CD14-positive monocyte (primary cell): ENCODE results near the gene SPON1. TPM values are rescaled to one million over a fixed set of nuclear protein-coding genes. Genes with fewer than 3 reads are reported as not detected.

Experiments used
- DNase-seq, 3 donors: peaks; one replicate each; pipeline ENCODE4 v3.0.0-alpha.2; 2011 to 2022
- H2AFZ ChIP-seq: 2 replicates; pipeline ENCODE4 v1.6.0; 2012; ENCODE audit warnings: mild to moderate bottlenecking, low read depth, low read length, inconsistent platforms; ENCODE audit not compliant: insufficient read depth, poor library complexity, severe bottlenecking
- H3K27ac ChIP-seq, 2 donors: 1 replicate in 1 of 2; 2 replicates in 1 of 2; pipeline ENCODE4 v1.5.1; 2012 to 2013; ENCODE audit warnings: low read length in 2 of 2, control low read depth in 1 of 2, inconsistent platforms in 1 of 2, low read depth in 1 of 2, mild to moderate bottlenecking in 1 of 2
- H3K27me3 ChIP-seq, 2 donors: one replicate each; pipeline versions ENCODE4 v1.6.0 to v1.6.1; 2011 to 2013; ENCODE audit warnings: low read length in 2 of 2; ENCODE audit not compliant: control insufficient read depth in 2 of 2, insufficient read depth in 2 of 2
- H3K36me3 ChIP-seq, 2 donors: replicated peaks in 1 of 2; 1 replicate in 1 of 2; 2 replicates in 1 of 2; pipeline versions ENCODE4 v1.5.1 to v1.6.1; 2012 to 2013; ENCODE audit warnings: low read length in 2 of 2, control low read depth in 1 of 2, inconsistent platforms in 1 of 2, mild to moderate bottlenecking in 1 of 2; ENCODE audit not compliant: insufficient read depth in 2 of 2, control insufficient read depth in 1 of 2
- H3K4me1 ChIP-seq, 2 donors: 1 replicate in 1 of 2; 2 replicates in 1 of 2; pipeline versions ENCODE4 v1.5.1 to v1.6.1; 2012 to 2013; ENCODE audit warnings: low read length in 2 of 2, control low read depth in 1 of 2, inconsistent platforms in 1 of 2, mild to moderate bottlenecking in 1 of 2, moderate library complexity in 1 of 2; ENCODE audit not compliant: insufficient read depth in 2 of 2, control insufficient read depth in 1 of 2
- H3K4me2 ChIP-seq: replicated peaks from 2 replicates; pipeline ENCODE3; 2012; ENCODE audit warnings: low read length, moderate library complexity, mild to moderate bottlenecking; ENCODE audit not compliant: poor library complexity, severe bottlenecking; ENCODE audit errors: extremely low read depth
- H3K4me3 ChIP-seq, 3 experiments: fragments of 200-600 bp in 1 of 3; sonication (generic) in 1 of 3; replicated peaks in 1 of 3; 1 replicate in 2 of 3; 2 replicates in 1 of 3; pipeline ENCODE4 v1.5.1; 2011 to 2013; ENCODE audit warnings: low read length in 3 of 3, mild to moderate bottlenecking in 3 of 3, control low read depth in 2 of 3, low read depth in 2 of 3, inconsistent platforms in 1 of 3, moderate library complexity in 1 of 3
- H3K79me2 ChIP-seq: 2 replicates; pipeline ENCODE4 v1.6.0; 2012; ENCODE audit warnings: mild to moderate bottlenecking, control low read depth, inconsistent platforms, low read length, moderate library complexity; ENCODE audit not compliant: insufficient read depth
- H3K9ac ChIP-seq: 2 replicates; pipeline ENCODE4 v1.6.0; 2017; ENCODE audit warnings: low read length, mild to moderate bottlenecking; ENCODE audit not compliant: insufficient read depth, poor library complexity, severe bottlenecking
- H3K9me3 ChIP-seq, 2 donors: replicated peaks in 1 of 2; 1 replicate in 1 of 2; 2 replicates in 1 of 2; pipeline versions ENCODE4 v1.5.1 to v1.6.1; 2012 to 2013; ENCODE audit warnings: low read length in 2 of 2, control low read depth in 1 of 2; ENCODE audit not compliant: control insufficient read depth in 1 of 2, insufficient read depth in 1 of 2
- H4K20me1 ChIP-seq: 2 replicates; pipeline ENCODE4 v1.6.0; 2012; ENCODE audit warnings: mild to moderate bottlenecking, low read length, control low read depth, moderate library complexity; ENCODE audit not compliant: insufficient read depth
- H3K27ac Mint-ChIP-seq, 7 donors: one replicate each; pipeline ENCODE4 v1.8.0; 2020; ENCODE audit warnings: mild to moderate bottlenecking in 7 of 7, mixed read lengths in 7 of 7, moderate library complexity in 6 of 7, inconsistent platforms in 2 of 7
- H3K27me3 Mint-ChIP-seq, 3 donors: one replicate each; pipeline ENCODE4 v1.8.0; 2021 to 2022; ENCODE audit warnings: low read depth in 3 of 3, mild to moderate bottlenecking in 3 of 3, mixed read lengths in 3 of 3, moderate library complexity in 3 of 3, inconsistent platforms in 1 of 3
- H3K36me3 Mint-ChIP-seq, 2 donors: one replicate each; pipeline ENCODE4 v1.8.0; 2020; ENCODE audit warnings: mixed read lengths in 2 of 2, inconsistent platforms in 1 of 2, mild to moderate bottlenecking in 1 of 2
- H3K4me1 Mint-ChIP-seq: one replicate; pipeline ENCODE4 v1.8.0; 2020; ENCODE audit warnings: mild to moderate bottlenecking, mixed read lengths
- H3K4me3 Mint-ChIP-seq, 2 donors: one replicate each; pipeline ENCODE4 v1.8.0; 2020; ENCODE audit warnings: mild to moderate bottlenecking in 2 of 2, mixed read lengths in 2 of 2, moderate library complexity in 1 of 2
- H3K9me3 Mint-ChIP-seq, 7 donors: one replicate each; pipeline ENCODE4 v1.8.0; 2020 to 2022; ENCODE audit warnings: mixed read lengths in 7 of 7, mild to moderate bottlenecking in 6 of 7, moderate library complexity in 6 of 7, inconsistent platforms in 2 of 7
- CTCF ChIP-seq: fragments of 200-600 bp; IDR thresholded peaks from one replicate; pipeline ENCODE4 v1.8.0; 2022; ENCODE audit warnings: antibody characterized with exemption, mild to moderate bottlenecking
- WGBS: methylation state at CpG from one replicate; pipeline ENCODE4 v1.1.5; 2013; ENCODE audit warnings: missing lambda C conversion rate; ENCODE audit not compliant: insufficient coverage; 5-methylcytosine and 5-hydroxymethylcytosine counted together
- intact Hi-C, 2 donors: fragments of 100-400 bp; cut with micrococcal nuclease; formaldehyde crosslinking; loops; one replicate each; pipeline versions ENCODE4 v1.15.0 to v1.15.1; 2023
- polyA plus RNA-seq, 3 donors: library from polyadenylated mRNA; depleted of rRNA in 1 of 3; unstranded in 2 of 3; stranded (reverse) in 1 of 3; fragments of 300-500 nt in 2 of 3; fragments of >200 nt in 1 of 3; fragmentation: Illumina TruSeq in 2 of 3; gene quantifications; 1 replicate in 2 of 3; 2 replicates in 1 of 3; pipeline ENCODE4 v1.2.3, GENCODE V29; 2012 to 2021

Gene SPON1
- polyA plus RNA-seq, 3 donors: not detected

- H3K9ac ChIP-seq: no peak overlapping the region
- H3K4me3 ChIP-seq: no peak overlapping the region
- H3K4me1 Mint-ChIP-seq: no peaks in the 10 kb centered on the region
- H3K27me3 ChIP-seq: no peaks in the 10 kb centered on the region
- no peaks in the 10 kb centered on the region for H3K9me3 Mint-ChIP-seq
- TF ChIP-seq CTCF: no peak
- H3K27ac Mint-ChIP-seq: no peak overlapping the region
- H4K20me1 ChIP-seq: no peaks in the 10 kb centered on the region
- intact Hi-C loops: no loop called here
- no peaks in the 10 kb centered on the region for H3K36me3 ChIP-seq
- no peaks in the 10 kb centered on the region for H3K36me3 Mint-ChIP-seq
- H3K27me3 Mint-ChIP-seq: peaks cover 0 to 2% (median 0%) of the 10 kb centered on the region in 3 donors
- DNase-seq: no peak
- no peaks in the 10 kb centered on the region for H3K9me3 ChIP-seq
- no CpG with 5 or more reads among the region's 1 CpG for WGBS
- no peak overlapping the region for H3K27ac ChIP-seq
- H2AFZ ChIP-seq: no peak overlapping the region
- H3K79me2 ChIP-seq: no peaks in the 10 kb centered on the region
- no peak overlapping the region for H3K4me2 ChIP-seq
- H3K4me1 ChIP-seq: no peaks in the 10 kb centered on the region
- no peak overlapping the region for H3K4me3 Mint-ChIP-seq
These were observed 133.4 kb downstream of the SPON1 start for GRCh38 chr11:14095882-14096281.

GRCh38 chr11:14096606-14097005 lies 134.1 kb downstream of the SPON1 start:
- Mint-ChIP-seq H3K27me3 (peaks cover 0 to 2% (median 0%) of the 10 kb centered on the region in 3 donors), H3K4me1 (no peaks in the 10 kb centered on the region), H3K36me3 (no peaks in the 10 kb centered on the region), H3K27ac (peak overlapping the region in 1 of 7 donors; percentile 26), H3K9me3 (no peaks in the 10 kb centered on the region), H3K4me3 (no peak overlapping the region)
- Histone ChIP-seq H2AFZ (no peak overlapping the region), H3K36me3 (no peaks in the 10 kb centered on the region), H3K9me3 (no peaks in the 10 kb centered on the region), H3K9ac (no peak overlapping the region), H3K79me2 (no peaks in the 10 kb centered on the region), H3K4me1 (no peaks in the 10 kb centered on the region), H4K20me1 (no peaks in the 10 kb centered on the region), H3K4me2 (no peak overlapping the region), H3K27ac (no peak overlapping the region), H3K27me3 (no peaks in the 10 kb centered on the region), H3K4me3 (no peak overlapping the region)
- TF ChIP-seq CTCF: no peak
- DNase-seq: no peak
- intact Hi-C loops: no loop called here
